GM18519 (cell line): Measurements from ENCODE around the gene TMC2.

Experiments used
- ATAC-seq: cut with Tn5 transposase; IDR thresholded peaks from one replicate; pipeline ENCODE4 v1.9.1; 2021; ENCODE audit warnings: mild to moderate bottlenecking, moderate library complexity; ENCODE audit not compliant: unreplicated experiment, low FRiP score

TMC2 gene

GRCh38 chr20:2619337-2619736, 83.0 kb downstream of the TMC2 start:
- no peak for ATAC-seq

GRCh38 chr20:2619961-2620595, 83.7 kb downstream of the TMC2 start:
- ATAC-seq: no peak

GRCh38 chr20:2624190-2624589, 87.8 kb downstream of the TMC2 start:
- no peak for ATAC-seq

- ATAC-seq: no peak
These were observed 88.7 kb downstream of the TMC2 start for GRCh38 chr20:2625062-2625461.

GRCh38 chr20:2626853-2627541, 90.6 kb downstream of the TMC2 start:
- no peak for ATAC-seq

GRCh38 chr20:2631228-2631627, 94.9 kb downstream of the TMC2 start:
- no peak for ATAC-seq

GRCh38 chr20:2633381-2633780, 97.0 kb downstream of the TMC2 start:
- ATAC-seq: no peak

- ATAC-seq: no peak
These were observed 100.9 kb downstream of the TMC2 start for GRCh38 chr20:2637246-2637645.

GRCh38 chr20:2640260-2640659, 103.9 kb downstream of the TMC2 start:
- ATAC-seq: no peak

GRCh38 chr20:2640899-2641298, 104.5 kb downstream of the TMC2 start:
- no peak for ATAC-seq

GRCh38 chr20:2643708-2644107, 107.3 kb downstream of the TMC2 start:
- no peak for ATAC-seq

- ATAC-seq: peak; percentile 59
These were observed 115.7 kb downstream of the TMC2 start, which contains the start of gene NOP56 for GRCh38 chr20:2651772-2652723. Gene NOP56 (plus strand): TSS chr20:2652632. CDS start chr20:2652661, 29 bp downstream.

GRCh38 chr20:2652724-2653555, 116.6 kb downstream of the TMC2 start:
- peak; percentile 20 for ATAC-seq

- no peak for ATAC-seq
These were observed 117.4 kb downstream of the TMC2 start for GRCh38 chr20:2653556-2654383.

GRCh38 chr20:2654384-2654822, 118.0 kb downstream of the TMC2 start:
- no peak for ATAC-seq

GRCh38 chr20:2654831-2655230, 118.5 kb downstream of the TMC2 start:
- no peak for ATAC-seq

- ATAC-seq: no peak
These were observed 119.2 kb downstream of the TMC2 start for GRCh38 chr20:2655331-2656116.

GRCh38 chr20:2656471-2657117, 120.2 kb downstream of the TMC2 start:
- ATAC-seq: no peak
